Mesenteric fat pad (tissue), 1 donor: ENCODE data around the gene LURAP1L. TPM values are rescaled to one million over a fixed set of nuclear protein-coding genes. Genes with fewer than 3 reads are reported as not detected.
"Not testable (repeated sequence)": the region's sequence is repeated elsewhere in the genome, so short reads cannot be mapped to it uniquely, and the experiment has no call there.

Experiments
- DNase-seq: peaks from one replicate; pipeline ENCODE4 v3.0.0-alpha.2; 2020; ENCODE audit warnings: low spot score
- total RNA-seq: library from RNA; stranded (reverse); fragmentation: NEBNext Ultra II Directional; extraction: Animal tissue kit (Norgen Biotek cat#: 25700); gene quantifications from one replicate; pipeline ENCODE4 v1.2.1, GENCODE V29; 2021
- donor health status: DM: yes; HTN: yes; CAD: no.

Gene LURAP1L
- total RNA-seq, 1 donor from 2014 or later, result 21.7 TPM

GRCh38 chr9:12856603-12857002 lies 81.8 kb downstream of the LURAP1L start:
- no peak for DNase-seq

- no peak for DNase-seq
These were observed 85.0 kb downstream of the LURAP1L start for GRCh38 chr9:12859704-12860251.

GRCh38 chr9:12860998-12861397 lies 86.2 kb downstream of the LURAP1L start:
- DNase-seq, result no peak

GRCh38 chr9:12862611-12863410 lies 88.0 kb downstream of the LURAP1L start:
- DNase-seq, result no peak

GRCh38 chr9:12863618-12864017 lies 88.8 kb downstream of the LURAP1L start:
- no peak for DNase-seq

GRCh38 chr9:12865380-12865779 lies 90.6 kb downstream of the LURAP1L start:
- DNase-seq, result not testable (repeated sequence)

Other genes with a start within 250 kb of the LURAP1L start
- gene TYRP1, start 81.6 kb upstream of the LURAP1L start, total RNA-seq, result not detected